Calu3 (cell line): ENCODE measurements around the gene C21orf91. TPM values are rescaled to one million over a fixed set of nuclear protein-coding genes. Genes with fewer than 3 reads are reported as not detected.

Experiments
- BruUV-seq: library from RNA; stranded (reverse); fragments of 400-500 nt; replicated peaks from 2 replicates; lab custom pipeline; 2021; lab: Mats Ljungman, UMichigan
- CTCF ChIA-PET: fragments of 300-600 bp; sonication (Branson Sonifier 250); formaldehyde crosslinking; loops from one replicate; lab custom pipeline; 2022; ENCODE audit warnings: antibody characterized with exemption; lab: Charles Lee
- DNase-seq: peaks from one replicate; pipeline ENCODE4 v3.0.0; 2022
- H3K27ac Mint-ChIP-seq: one replicate; pipeline ENCODE4 v1.8.0; 2022; ENCODE audit warnings: mixed read lengths; ENCODE audit not compliant: unreplicated experiment
- H3K27me3 Mint-ChIP-seq: one replicate; pipeline ENCODE4 v1.8.0; 2022; ENCODE audit warnings: mixed read lengths; ENCODE audit not compliant: unreplicated experiment
- H3K36me3 Mint-ChIP-seq: one replicate; pipeline ENCODE4 v1.8.0; 2022; ENCODE audit warnings: mild to moderate bottlenecking, moderate library complexity, mixed read lengths; ENCODE audit not compliant: insufficient read depth, unreplicated experiment
- H3K4me1 Mint-ChIP-seq: one replicate; pipeline ENCODE4 v1.8.0; 2022; ENCODE audit warnings: mild to moderate bottlenecking, low read depth, mixed read lengths; ENCODE audit not compliant: unreplicated experiment
- H3K4me3 Mint-ChIP-seq: one replicate; pipeline ENCODE4 v1.8.0; 2022; ENCODE audit warnings: mild to moderate bottlenecking, low read depth, moderate library complexity, mixed read lengths; ENCODE audit not compliant: unreplicated experiment
- H3K9me3 Mint-ChIP-seq: one replicate; pipeline ENCODE4 v1.8.0; 2022; ENCODE audit warnings: low read depth, mixed read lengths; ENCODE audit not compliant: unreplicated experiment
- intact Hi-C: fragments of 100-400 bp; cut with micrococcal nuclease; formaldehyde crosslinking; loops from one replicate; pipeline ENCODE4 v1.10.0; 2022; ENCODE audit not compliant: unreplicated experiment
- total RNA-seq: library from RNA; stranded (reverse); gene quantifications from 2 replicates; pipeline ENCODE4 v1.2.3, GENCODE V29; 2022
- TF ChIP-seq, protein P1 (sequence below): fragments of 200-600 bp; IDR thresholded peaks from one replicate; pipeline ENCODE4 v1.8.0; 2022; ENCODE audit warnings: antibody characterized with exemption; ENCODE audit not compliant: unreplicated experiment

C21orf91 gene
- total RNA-seq, 1 experiment from 2014 or later: 9.6 TPM

DNA sequence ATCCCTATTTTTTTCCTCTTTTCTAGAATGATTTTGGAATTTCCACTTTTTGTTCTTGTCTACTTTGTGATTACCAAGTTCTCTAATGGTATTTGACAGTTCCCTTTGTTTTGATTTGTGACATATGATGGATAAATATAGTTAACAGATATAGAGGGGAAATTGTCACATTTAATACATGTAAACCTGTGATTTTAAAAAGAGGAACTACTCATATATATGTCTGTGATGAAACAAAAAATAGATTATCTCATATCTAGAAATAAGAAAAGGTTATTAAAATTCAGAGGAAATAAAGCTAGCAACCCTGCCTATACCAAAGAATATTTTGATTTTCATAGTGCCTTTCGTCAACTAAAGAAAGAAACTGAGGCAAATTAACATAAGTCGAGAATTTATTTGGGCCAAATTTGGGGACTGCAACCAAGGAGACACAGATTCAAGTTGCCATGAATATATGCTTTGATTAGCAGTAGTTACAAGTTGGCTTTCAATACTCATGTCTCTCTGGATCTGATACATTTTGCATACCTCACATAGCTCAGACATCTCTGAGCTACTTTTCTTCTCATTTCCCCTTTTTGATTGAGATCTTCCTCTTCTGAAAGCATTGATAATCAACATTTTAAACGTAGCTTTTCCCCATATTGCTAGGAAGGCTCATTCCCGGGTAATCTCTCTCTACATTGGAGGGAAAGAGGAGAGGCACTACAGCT is 15.6 kb upstream of the C21orf91 start:
- H3K27me3 Mint-ChIP-seq: no peaks in the 10 kb centered on the region
- no peak overlapping the region for H3K27ac Mint-ChIP-seq

DNA sequence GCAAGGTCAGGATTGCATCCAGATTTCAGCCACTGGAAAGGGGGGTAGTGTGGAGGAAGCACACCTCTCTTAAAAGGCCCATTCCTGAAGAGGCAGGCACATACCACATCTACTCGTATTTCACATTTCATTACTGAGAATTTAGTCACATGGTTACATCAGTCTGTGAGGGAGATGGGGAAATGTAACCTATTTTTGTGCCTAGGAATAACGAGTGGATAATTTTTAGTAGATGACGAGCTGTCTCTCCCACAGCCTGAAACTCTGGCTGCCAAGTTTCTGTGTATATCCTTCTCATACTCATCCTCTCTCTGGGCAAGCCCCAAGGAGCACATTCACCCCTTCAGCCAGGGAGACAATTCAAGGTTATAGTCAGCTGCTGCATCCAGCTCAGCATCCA is 10.3 kb upstream of the C21orf91 start:
- H3K4me3 Mint-ChIP-seq: no peak overlapping the region
- H3K36me3 Mint-ChIP-seq: no peaks in the 10 kb centered on the region
- no peak overlapping the region for H3K27ac Mint-ChIP-seq
- no TSS peak for BruUV-seq
- H3K9me3 Mint-ChIP-seq: peaks cover 3% of the 10 kb centered on the region
- intact Hi-C loops: no loop called here
- CTCF ChIA-PET: interaction anchor here (0.6 kb wide), 1 partner anchor 118 kb away, joined by 4 read pairs; no protein-coding TSS in a partner anchor
- DNase-seq: no peak
- no peaks in the 10 kb centered on the region for H3K27me3 Mint-ChIP-seq
- TF ChIP-seq, protein P1, sequence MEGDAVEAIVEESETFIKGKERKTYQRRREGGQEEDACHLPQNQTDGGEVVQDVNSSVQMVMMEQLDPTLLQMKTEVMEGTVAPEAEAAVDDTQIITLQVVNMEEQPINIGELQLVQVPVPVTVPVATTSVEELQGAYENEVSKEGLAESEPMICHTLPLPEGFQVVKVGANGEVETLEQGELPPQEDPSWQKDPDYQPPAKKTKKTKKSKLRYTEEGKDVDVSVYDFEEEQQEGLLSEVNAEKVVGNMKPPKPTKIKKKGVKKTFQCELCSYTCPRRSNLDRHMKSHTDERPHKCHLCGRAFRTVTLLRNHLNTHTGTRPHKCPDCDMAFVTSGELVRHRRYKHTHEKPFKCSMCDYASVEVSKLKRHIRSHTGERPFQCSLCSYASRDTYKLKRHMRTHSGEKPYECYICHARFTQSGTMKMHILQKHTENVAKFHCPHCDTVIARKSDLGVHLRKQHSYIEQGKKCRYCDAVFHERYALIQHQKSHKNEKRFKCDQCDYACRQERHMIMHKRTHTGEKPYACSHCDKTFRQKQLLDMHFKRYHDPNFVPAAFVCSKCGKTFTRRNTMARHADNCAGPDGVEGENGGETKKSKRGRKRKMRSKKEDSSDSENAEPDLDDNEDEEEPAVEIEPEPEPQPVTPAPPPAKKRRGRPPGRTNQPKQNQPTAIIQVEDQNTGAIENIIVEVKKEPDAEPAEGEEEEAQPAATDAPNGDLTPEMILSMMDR: no peak
- no peaks in the 10 kb centered on the region for H3K4me1 Mint-ChIP-seq

More for the DNA sequence above, 15.6 kb upstream of the C21orf91 start:
- Mint-ChIP-seq H3K4me1 (no peaks in the 10 kb centered on the region), H3K36me3 (no peaks in the 10 kb centered on the region), H3K4me3 (no peak overlapping the region), H3K9me3 (no peaks in the 10 kb centered on the region)
- BruUV-seq: no TSS peak
- TF ChIP-seq, protein P1: no peak
- intact Hi-C loops: no loop called here
- CTCF ChIA-PET: interaction anchor here (1.3 kb wide), 1 partner anchor 146 kb away, joined by 3 read pairs; no protein-coding TSS in a partner anchor
- DNase-seq: no peak

DNA sequence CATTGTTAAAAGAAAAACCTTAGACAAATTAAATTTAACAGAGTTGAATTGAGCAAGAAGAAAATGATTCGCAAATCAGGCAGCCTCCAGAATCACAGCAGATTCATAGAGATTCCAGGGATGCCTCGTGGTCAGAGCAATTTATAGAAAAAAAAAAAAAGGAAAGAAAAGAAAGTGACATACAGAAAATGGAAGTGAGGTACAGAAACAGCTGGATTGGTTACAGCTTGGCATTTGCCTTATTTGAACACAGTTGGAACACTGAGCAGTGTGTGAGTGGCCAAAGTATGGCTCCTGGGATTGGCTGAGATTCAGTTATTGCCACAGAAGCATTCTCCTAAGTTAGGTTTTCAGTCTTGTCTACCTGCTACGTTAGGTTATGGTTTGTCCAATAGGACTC is 9.1 kb upstream of the C21orf91 start:
- CTCF ChIA-PET: no interaction called here
- Mint-ChIP-seq H3K4me3 (no peak overlapping the region), H3K4me1 (no peaks in the 10 kb centered on the region), H3K27me3 (no peaks in the 10 kb centered on the region), H3K9me3 (peaks cover 3% of the 10 kb centered on the region), H3K36me3 (no peaks in the 10 kb centered on the region), H3K27ac (no peak overlapping the region)
- BruUV-seq: no TSS peak
- no peak for DNase-seq
- TF ChIP-seq, protein P1: no peak
- intact Hi-C loops: no loop called here

- H3K27me3 Mint-ChIP-seq: no peaks in the 10 kb centered on the region
- no peak overlapping the region for H3K27ac Mint-ChIP-seq
- CTCF ChIA-PET: no interaction called here
- intact Hi-C loops: no loop called here
- H3K4me3 Mint-ChIP-seq: no peak overlapping the region
- no peaks in the 10 kb centered on the region for H3K4me1 Mint-ChIP-seq
- H3K9me3 Mint-ChIP-seq: peaks cover 3% of the 10 kb centered on the region
- no TSS peak for BruUV-seq
- no peak for DNase-seq
- H3K36me3 Mint-ChIP-seq: peaks cover 10% of the 10 kb centered on the region
- TF ChIP-seq, protein P1: no peak
Observed at GRCh38 chr21:17823846-17824245, 4.7 kb upstream of the C21orf91 start.
